ENCODE data around the gene UBE2Q1. TPM values are rescaled to one million over a fixed set of nuclear protein-coding genes. Genes with fewer than 3 reads are reported as not detected.

Gene UBE2Q1
- total RNA-seq, 6 donors from 2014 or later, result 19.9 to 90.9 (median 36.4) TPM

DNA sequence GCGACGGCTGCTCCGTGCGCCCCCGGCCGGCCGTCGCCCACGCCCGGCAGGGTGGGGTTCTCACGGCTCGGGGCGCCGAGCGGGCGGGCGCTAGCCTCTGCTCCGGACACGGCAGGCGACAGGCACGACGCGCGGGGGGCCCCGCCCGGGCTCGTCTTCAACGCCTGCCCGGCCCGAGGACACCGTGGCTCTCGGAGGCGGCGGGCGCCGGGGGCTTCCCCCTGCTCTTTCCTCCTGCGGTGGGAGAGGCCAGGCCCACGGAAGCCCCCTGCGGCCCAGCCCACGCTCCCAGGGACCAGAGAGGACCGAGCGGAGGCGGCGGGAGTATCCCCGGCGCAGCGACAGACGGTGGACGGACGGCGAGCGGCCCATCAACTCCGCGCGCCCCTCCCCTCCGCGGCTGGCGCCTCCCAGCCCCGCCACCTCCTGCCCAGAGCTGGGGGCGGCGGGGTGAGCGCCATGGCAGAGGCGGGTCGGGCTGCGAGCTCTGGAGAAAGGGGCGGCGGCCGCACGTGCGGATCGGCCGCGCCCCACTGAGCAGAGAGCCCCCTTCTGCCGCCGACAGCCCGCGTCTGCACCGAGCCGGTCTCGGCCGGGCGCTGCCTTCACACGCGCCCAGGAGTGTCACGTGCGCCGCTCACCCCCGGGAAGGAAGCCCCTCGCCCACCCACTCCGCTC, 56.3 kb downstream of the UBE2Q1 start, which contains the start of the genes SHE and TDRD10:
TSS of gene SHE (minus strand) at position 347 of the 678 bp plus-strand sequence. CDS start 386 bp downstream, outside the sequence.
TSS of gene TDRD10 (plus strand) at position 154 of the 678 bp plus-strand sequence. CDS start 4,685 bp downstream, outside the sequence.
- DNase-seq (peak; percentile 29 to 92), ATAC-seq (ENCODE audit: low FRiP score in 2 of 2) (peak; percentile 73 to 88)
- peaks cover 0 to 17% (median 8%) of the 10 kb centered on the region in 4 donors for H3K27me3 ChIP-seq
- peak within 1 kb of the TSS; percentile 77 to 86 (median 84) for H3K27ac ChIP-seq
- TF ChIP-seq POLR2A (IDR thresholded peaks at IDR 0.05), result peak in 1 of 4 donors; percentile 4
- TF ChIP-seq EP300 (IDR thresholded peaks at IDR 0.05), result no peak
- TF ChIP-seq, protein P1, sequence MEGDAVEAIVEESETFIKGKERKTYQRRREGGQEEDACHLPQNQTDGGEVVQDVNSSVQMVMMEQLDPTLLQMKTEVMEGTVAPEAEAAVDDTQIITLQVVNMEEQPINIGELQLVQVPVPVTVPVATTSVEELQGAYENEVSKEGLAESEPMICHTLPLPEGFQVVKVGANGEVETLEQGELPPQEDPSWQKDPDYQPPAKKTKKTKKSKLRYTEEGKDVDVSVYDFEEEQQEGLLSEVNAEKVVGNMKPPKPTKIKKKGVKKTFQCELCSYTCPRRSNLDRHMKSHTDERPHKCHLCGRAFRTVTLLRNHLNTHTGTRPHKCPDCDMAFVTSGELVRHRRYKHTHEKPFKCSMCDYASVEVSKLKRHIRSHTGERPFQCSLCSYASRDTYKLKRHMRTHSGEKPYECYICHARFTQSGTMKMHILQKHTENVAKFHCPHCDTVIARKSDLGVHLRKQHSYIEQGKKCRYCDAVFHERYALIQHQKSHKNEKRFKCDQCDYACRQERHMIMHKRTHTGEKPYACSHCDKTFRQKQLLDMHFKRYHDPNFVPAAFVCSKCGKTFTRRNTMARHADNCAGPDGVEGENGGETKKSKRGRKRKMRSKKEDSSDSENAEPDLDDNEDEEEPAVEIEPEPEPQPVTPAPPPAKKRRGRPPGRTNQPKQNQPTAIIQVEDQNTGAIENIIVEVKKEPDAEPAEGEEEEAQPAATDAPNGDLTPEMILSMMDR (IDR thresholded peaks at IDR 0.05), result no peak
- peak in 1 of 2 donors; percentile 38 for TF ChIP-seq POLR2AphosphoS5 (IDR thresholded peaks at IDR 0.05)
- WGBS, 2 donors, result 4 to 6% methylated on average over 29 to 33 of the region's 90 CpGs
- H3K4me3 ChIP-seq, result peak within 1 kb of the TSS; percentile 41 to 60 (median 58)
- H3K9me3 ChIP-seq, result peaks cover 0 to 5% (median 2%) of the 10 kb centered on the region in 4 donors
- H3K4me1 ChIP-seq, result peaks cover 14 to 44% (median 35%) of the 10 kb centered on the region in 4 donors
- H3K36me3 ChIP-seq, result peaks cover 0 to 5% (median 0%) of the 10 kb centered on the region in 4 donors

- peaks cover 0 to 17% (median 8%) of the 10 kb centered on the region in 4 donors for H3K27me3 ChIP-seq
- H3K36me3 ChIP-seq, result peaks cover 0 to 5% (median 0%) of the 10 kb centered on the region in 4 donors
- H3K4me3 ChIP-seq, result peak overlapping the region; percentile 41 to 60 (median 58)
- peaks cover 0 to 5% (median 2%) of the 10 kb centered on the region in 4 donors for H3K9me3 ChIP-seq
- peaks cover 20 to 50% (median 41%) of the 10 kb centered on the region in 4 donors for H3K4me1 ChIP-seq
- TF ChIP-seq POLR2A (IDR thresholded peaks at IDR 0.05), result peak in 2 of 4 donors; percentile 33 to 64
- no peak for TF ChIP-seq POLR2AphosphoS5 (IDR thresholded peaks at IDR 0.05)
- 9 to 13% methylated on average over 10 to 12 of the region's 54 CpGs for WGBS, 2 donors
- ATAC-seq (ENCODE audit: low FRiP score in 2 of 2) (peak; percentile 62 to 92), DNase-seq (peak; percentile 58 to 95)
- peak overlapping the region; percentile 77 to 86 (median 84) for H3K27ac ChIP-seq
These were observed 56.9 kb downstream of the UBE2Q1 start for GRCh38 chr1:154501423-154502065.

- Histone ChIP-seq H3K36me3 (peaks cover 0 to 5% (median 0%) of the 10 kb centered on the region in 4 donors), H3K4me1 (peaks cover 30 to 59% (median 50%) of the 10 kb centered on the region in 4 donors), H3K4me3 (peak overlapping the region in 3 of 4 donors; percentile 57 to 60 (median 58)), H3K27me3 (peaks cover 0 to 17% (median 8%) of the 10 kb centered on the region in 4 donors), H3K27ac (peak overlapping the region; percentile 77 to 86 (median 84)), H3K9me3 (peaks cover 0 to 4% (median 0%) of the 10 kb centered on the region in 4 donors)
- DNase-seq, result no peak
- WGBS, 2 donors, result 56 to 70% methylated on average over 8 of the region's 8 CpGs
- TF ChIP-seq POLR2AphosphoS5 (IDR thresholded peaks at IDR 0.05), result no peak
- TF ChIP-seq, protein P1 (IDR thresholded peaks at IDR 0.05), result no peak
- TF ChIP-seq POLR2A (IDR thresholded peaks at IDR 0.05), result no peak
- TF ChIP-seq EP300 (IDR thresholded peaks at IDR 0.05), result no peak
- no peak for ATAC-seq (ENCODE audit: low FRiP score in 2 of 2)
These were observed 57.9 kb downstream of the UBE2Q1 start for GRCh38 chr1:154500533-154500932.

DNA sequence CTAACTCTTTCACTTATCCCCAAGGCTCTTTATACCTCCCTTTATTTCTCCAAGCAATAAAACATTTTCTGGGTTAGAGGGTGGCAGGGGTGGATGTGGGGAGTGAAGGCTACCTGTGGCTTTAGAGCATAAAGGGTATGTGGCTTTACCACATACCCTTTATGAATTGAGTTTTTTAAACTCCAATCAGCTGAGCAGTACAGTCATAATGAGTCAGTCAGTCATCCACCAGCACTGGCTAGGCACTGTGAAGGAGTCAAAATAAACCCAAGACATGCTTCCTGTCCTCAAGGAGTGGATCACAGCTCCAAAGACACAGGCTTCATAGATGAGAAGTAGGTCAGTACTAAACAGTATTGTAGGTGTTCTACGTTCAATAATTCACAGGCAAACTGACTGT, 59.0 kb downstream of the UBE2Q1 start:
- peak overlapping the region in 3 of 4 donors; percentile 57 to 60 (median 58) for H3K4me3 ChIP-seq
- peaks cover 0 to 4% (median 0%) of the 10 kb centered on the region in 4 donors for H3K9me3 ChIP-seq
- peaks cover 33 to 66% (median 57%) of the 10 kb centered on the region in 4 donors for H3K4me1 ChIP-seq
- peak overlapping the region in 3 of 4 donors; percentile 77 to 84 (median 84) for H3K27ac ChIP-seq
- DNase-seq (no peak), ATAC-seq (ENCODE audit: low FRiP score in 2 of 2) (no peak)
- TF ChIP-seq, protein P1 (IDR thresholded peaks at IDR 0.05), result no peak
- TF ChIP-seq EP300 (IDR thresholded peaks at IDR 0.05) (no peak), POLR2AphosphoS5 (IDR thresholded peaks at IDR 0.05) (no peak), POLR2A (IDR thresholded peaks at IDR 0.05) (no peak)
- WGBS, 2 donors, result 67 to 68% methylated on average over 1 of the region's 1 CpG
- peaks cover 0 to 5% (median 0%) of the 10 kb centered on the region in 4 donors for H3K36me3 ChIP-seq
- H3K27me3 ChIP-seq, result peaks cover 0 to 17% (median 8%) of the 10 kb centered on the region in 4 donors

Other genes starting within 250 kb of the UBE2Q1 start
- 1 to 10 TPM in 2 of 6 donors, under 1 TPM in 4; 0.15 to 2.1 (median 0.45) TPM for gene AQP10, start 237.6 kb downstream of the UBE2Q1 start, total RNA-seq
- 10 to 100 TPM; 20.2 to 45.1 (median 37.4) TPM for gene ATP8B2, start 233.1 kb downstream of the UBE2Q1 start, total RNA-seq
- 100 to 1,000 TPM in 3 of 6 donors, 10 to 100 TPM in 3; 59.6 to 126 (median 97.5) TPM for gene IL6R, start 153.3 kb downstream of the UBE2Q1 start, total RNA-seq
- gene TDRD10, start 56.4 kb downstream of the UBE2Q1 start, total RNA-seq, result 10 to 100 TPM in 4 of 6 donors, 1 to 10 TPM in 2; 6.2 to 47.1 (median 12.6) TPM
- 10 to 100 TPM; 25.8 to 55.4 (median 29.5) TPM for gene SHE, start 56.2 kb downstream of the UBE2Q1 start, total RNA-seq
- gene CHRNB2, start 9.1 kb upstream of the UBE2Q1 start, total RNA-seq, result under 1 TPM in 1 of 6 donors, not detected in 5; 0.15 TPM
- gene ADAR, start 49.5 kb upstream of the UBE2Q1 start, total RNA-seq, result 100 to 1,000 TPM; 113 to 226 (median 156) TPM

All from upper lobe of left lung (tissue), 6 donors.